Liver (tissue), 3 donors: Measurements from ENCODE around the gene RPTN.

Experiments used
- FOXA1 ChIP-seq: IDR thresholded peaks from 2 replicates; pipeline ENCODE4 v1.6.1; 2016; ENCODE audit warnings: antibody characterized with exemption
- HNF4A ChIP-seq, 2 donors: conservative IDR thresholded peaks; 2 replicates each; pipeline ENCODE4 v1.6.1; 2016; ENCODE audit warnings: antibody characterized with exemption in 2 of 2, mild to moderate bottlenecking in 2 of 2
- TF ChIP-seq, protein P1 (sequence below): fragments of 150-350 bp; IDR thresholded peaks from 2 replicates; pipeline ENCODE4 v1.5.1; 2017; ENCODE audit warnings: improper control_type of control experiment, low read depth, low read length; ENCODE audit not compliant: missing input control
- TF ChIP-seq, protein P2 (sequence below): IDR thresholded peaks from 2 replicates; pipeline ENCODE4 v1.6.1; 2016; ENCODE audit warnings: antibody characterized with exemption, mild to moderate bottlenecking
- TF ChIP-seq, protein P3 (sequence below): IDR thresholded peaks from 2 replicates; pipeline ENCODE4 v1.6.1; 2016; ENCODE audit warnings: antibody characterized with exemption
- donor health status: healthy.
- donor health status: healthy.

DNA sequence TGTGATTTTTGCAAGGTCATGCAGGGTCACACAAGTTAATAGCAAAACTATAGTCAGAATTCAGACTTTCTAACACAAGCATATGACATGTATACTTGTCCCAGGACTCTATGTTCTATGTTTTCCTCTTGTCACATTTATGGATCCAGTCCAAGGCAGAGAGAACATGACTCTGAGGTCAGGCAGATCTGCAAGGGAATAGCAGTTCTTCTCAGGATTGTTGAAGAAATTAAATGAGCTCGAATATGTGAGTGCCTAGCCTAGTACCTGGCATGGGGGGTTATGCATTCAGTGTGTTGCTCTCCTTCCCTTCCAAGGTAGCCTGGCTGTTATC is 9.5 kb upstream of the RPTN start:
- TF ChIP-seq, protein P1, sequence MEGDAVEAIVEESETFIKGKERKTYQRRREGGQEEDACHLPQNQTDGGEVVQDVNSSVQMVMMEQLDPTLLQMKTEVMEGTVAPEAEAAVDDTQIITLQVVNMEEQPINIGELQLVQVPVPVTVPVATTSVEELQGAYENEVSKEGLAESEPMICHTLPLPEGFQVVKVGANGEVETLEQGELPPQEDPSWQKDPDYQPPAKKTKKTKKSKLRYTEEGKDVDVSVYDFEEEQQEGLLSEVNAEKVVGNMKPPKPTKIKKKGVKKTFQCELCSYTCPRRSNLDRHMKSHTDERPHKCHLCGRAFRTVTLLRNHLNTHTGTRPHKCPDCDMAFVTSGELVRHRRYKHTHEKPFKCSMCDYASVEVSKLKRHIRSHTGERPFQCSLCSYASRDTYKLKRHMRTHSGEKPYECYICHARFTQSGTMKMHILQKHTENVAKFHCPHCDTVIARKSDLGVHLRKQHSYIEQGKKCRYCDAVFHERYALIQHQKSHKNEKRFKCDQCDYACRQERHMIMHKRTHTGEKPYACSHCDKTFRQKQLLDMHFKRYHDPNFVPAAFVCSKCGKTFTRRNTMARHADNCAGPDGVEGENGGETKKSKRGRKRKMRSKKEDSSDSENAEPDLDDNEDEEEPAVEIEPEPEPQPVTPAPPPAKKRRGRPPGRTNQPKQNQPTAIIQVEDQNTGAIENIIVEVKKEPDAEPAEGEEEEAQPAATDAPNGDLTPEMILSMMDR: no peak
- TF ChIP-seq FOXA1 (no peak), HNF4A (conservative IDR thresholded peaks at IDR 0.05) (no peak)
- TF ChIP-seq, protein P2, sequence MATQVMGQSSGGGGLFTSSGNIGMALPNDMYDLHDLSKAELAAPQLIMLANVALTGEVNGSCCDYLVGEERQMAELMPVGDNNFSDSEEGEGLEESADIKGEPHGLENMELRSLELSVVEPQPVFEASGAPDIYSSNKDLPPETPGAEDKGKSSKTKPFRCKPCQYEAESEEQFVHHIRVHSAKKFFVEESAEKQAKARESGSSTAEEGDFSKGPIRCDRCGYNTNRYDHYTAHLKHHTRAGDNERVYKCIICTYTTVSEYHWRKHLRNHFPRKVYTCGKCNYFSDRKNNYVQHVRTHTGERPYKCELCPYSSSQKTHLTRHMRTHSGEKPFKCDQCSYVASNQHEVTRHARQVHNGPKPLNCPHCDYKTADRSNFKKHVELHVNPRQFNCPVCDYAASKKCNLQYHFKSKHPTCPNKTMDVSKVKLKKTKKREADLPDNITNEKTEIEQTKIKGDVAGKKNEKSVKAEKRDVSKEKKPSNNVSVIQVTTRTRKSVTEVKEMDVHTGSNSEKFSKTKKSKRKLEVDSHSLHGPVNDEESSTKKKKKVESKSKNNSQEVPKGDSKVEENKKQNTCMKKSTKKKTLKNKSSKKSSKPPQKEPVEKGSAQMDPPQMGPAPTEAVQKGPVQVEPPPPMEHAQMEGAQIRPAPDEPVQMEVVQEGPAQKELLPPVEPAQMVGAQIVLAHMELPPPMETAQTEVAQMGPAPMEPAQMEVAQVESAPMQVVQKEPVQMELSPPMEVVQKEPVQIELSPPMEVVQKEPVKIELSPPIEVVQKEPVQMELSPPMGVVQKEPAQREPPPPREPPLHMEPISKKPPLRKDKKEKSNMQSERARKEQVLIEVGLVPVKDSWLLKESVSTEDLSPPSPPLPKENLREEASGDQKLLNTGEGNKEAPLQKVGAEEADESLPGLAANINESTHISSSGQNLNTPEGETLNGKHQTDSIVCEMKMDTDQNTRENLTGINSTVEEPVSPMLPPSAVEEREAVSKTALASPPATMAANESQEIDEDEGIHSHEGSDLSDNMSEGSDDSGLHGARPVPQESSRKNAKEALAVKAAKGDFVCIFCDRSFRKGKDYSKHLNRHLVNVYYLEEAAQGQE: no peak
- TF ChIP-seq, protein P3, sequence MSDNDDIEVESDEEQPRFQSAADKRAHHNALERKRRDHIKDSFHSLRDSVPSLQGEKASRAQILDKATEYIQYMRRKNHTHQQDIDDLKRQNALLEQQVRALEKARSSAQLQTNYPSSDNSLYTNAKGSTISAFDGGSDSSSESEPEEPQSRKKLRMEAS: no peak
